K562 (cell line): ENCODE data around the gene CTSW. TPM values are rescaled to one million over a fixed set of nuclear protein-coding genes. Genes with fewer than 3 reads are reported as not detected.

Source experiments
- CHCHD3 ChIP-seq: fragments of 250-450 bp; sonication (Bioruptor Pico); IDR thresholded peaks from 2 replicates; pipeline ENCODE4 v2.1.2; 2022; ENCODE audit warnings: mild to moderate bottlenecking
- ETV5 ChIP-seq: sonication (generic); formaldehyde crosslinking; IDR thresholded peaks from 2 replicates; pipeline ENCODE4 v1.4.0; 2020; ENCODE audit warnings: low read depth, mild to moderate bottlenecking, missing genetic modification reagents
- FOXA3 ChIP-seq, 2 experiments: fragments of 450-650 bp in 1 of 2; sonication (generic) in 1 of 2; formaldehyde crosslinking; IDR thresholded peaks in 1 of 2; conservative IDR thresholded peaks in 1 of 2; 2 replicates each; pipeline versions ENCODE4 v1.4.0 to v1.8.0; 2020 to 2022; ENCODE audit warnings: mild to moderate bottlenecking in 2 of 2, missing genetic modification reagents in 1 of 2
- FOXK1 ChIP-seq: sonication (generic); formaldehyde crosslinking; IDR thresholded peaks from 2 replicates; pipeline ENCODE4 v1.8.0; 2022; ENCODE audit warnings: missing genetic modification reagents, mild to moderate bottlenecking, borderline replicate concordance
- HLTF ChIP-seq: fragments of 450-650 bp; IDR thresholded peaks from 2 replicates; pipeline ENCODE4 v1.6.1; 2016
- HNRNPH1 ChIP-seq: fragments of 200-400 bp; formaldehyde crosslinking; optimal IDR thresholded peaks from 2 replicates; pipeline ENCODE3; 2017; ENCODE audit warnings: low read depth, mild to moderate bottlenecking, low read length, moderate library complexity
- HNRNPL ChIP-seq: fragments of 200-400 bp; formaldehyde crosslinking; IDR thresholded peaks from 2 replicates; pipeline ENCODE4 v1.6.1; 2017; ENCODE audit warnings: low read depth, mild to moderate bottlenecking, low read length
- JUND ChIP-seq, 2 experiments: IDR thresholded peaks; 2 replicates in 1 of 2; 3 replicates in 1 of 2; pipeline ENCODE4 v1.6.1; 2011; ENCODE audit warnings: borderline replicate concordance in 2 of 2, low read depth in 2 of 2, low read length in 2 of 2, improper control_type of control experiment in 1 of 2, missing biosample characterization in 1 of 2, missing genetic modification characterization in 1 of 2, missing genetic modification reagents in 1 of 2
- KHSRP ChIP-seq: fragments of 450-650 bp; IDR thresholded peaks from 2 replicates; pipeline ENCODE4 v1.6.1; 2017
- L3MBTL2 ChIP-seq: fragments of 450-650 bp; IDR thresholded peaks from 2 replicates; pipeline ENCODE4 v1.6.1; 2016; ENCODE audit warnings: mild to moderate bottlenecking, moderate library complexity
- MTA1 ChIP-seq: fragments of 450-650 bp; IDR thresholded peaks from 2 replicates; pipeline ENCODE4 v1.6.1; 2017; ENCODE audit warnings: borderline replicate concordance
- NCOA1 ChIP-seq: fragments of 450-650 bp; IDR thresholded peaks from 2 replicates; pipeline ENCODE4 v1.6.1; 2016; ENCODE audit warnings: low read depth
- SAP30 ChIP-seq: fragments of 200-600 bp; sonication (generic); IDR thresholded peaks from 2 replicates; pipeline ENCODE4 v1.6.1; 2012; ENCODE audit warnings: borderline replicate concordance, low read depth, mild to moderate bottlenecking, moderate library complexity, low read length, control low read depth, inconsistent platforms; ENCODE audit not compliant: insufficient read depth, poor library complexity, severe bottlenecking
- SREBF2 ChIP-seq: sonication (generic); formaldehyde crosslinking; IDR thresholded peaks from 2 replicates; pipeline ENCODE4 v1.4.0; 2020; ENCODE audit warnings: mild to moderate bottlenecking, missing genetic modification reagents
- ZNF197 ChIP-seq: fragments of 200-800 bp; sonication (Bioruptor generic); IDR thresholded peaks from 2 replicates; pipeline ENCODE4 v1.6.1; 2016; ENCODE audit warnings: low read depth, missing genetic modification characterization, missing compliant biosample characterization
- ZNF699 ChIP-seq: fragments of 250-450 bp; sonication (Bioruptor Pico); IDR thresholded peaks from 2 replicates; pipeline ENCODE4 v1.8.0; 2021; ENCODE audit warnings: mild to moderate bottlenecking, moderate library complexity; ENCODE audit not compliant: insufficient replicate concordance
- polyA plus RNA-seq, 8 experiments: library from polyadenylated mRNA; depleted of rRNA in 4 of 8; stranded (reverse) in 5 of 8; unstranded in 3 of 8; fragments of >200 nt; fragmentation: Nextera tagmentation in 2 of 8; fragmentation: Illumina TruSeq in 1 of 8; extraction: Ambion mirVana in 2 of 8; extraction: Trizol in 1 of 8; gene quantifications; 2 replicates each; pipeline versions ENCODE4 v1.2.1 to v1.2.3, GENCODE V29; 2011 to 2014; ENCODE audit warnings: inconsistent platforms in 1 of 8, missing spikeins in 1 of 8
- total RNA-seq, 7 experiments: library from RNA; depleted of rRNA in 6 of 7; stranded (reverse); fragments of >200 nt in 6 of 7; fragmentation: Illumina TruSeq in 2 of 7; extraction: Trizol in 2 of 7; gene quantifications; 2 replicates each; pipeline versions ENCODE4 v1.2.1 to v1.2.3, GENCODE V29; 2011 to 2021; ENCODE audit warnings: low replicate concordance in 1 of 7
- TF ChIP-seq, protein P1 (sequence below): fragments of 450-650 bp; formaldehyde crosslinking; IDR thresholded peaks from 2 replicates; pipeline ENCODE4 v1.4.0; 2022; ENCODE audit warnings: missing genetic modification characterization
- TF ChIP-seq, protein P2 (sequence below): fragments of 450-650 bp; IDR thresholded peaks from one replicate; pipeline ENCODE4 v1.6.1; 2018; ENCODE audit warnings: mild to moderate bottlenecking, moderate library complexity; ENCODE audit not compliant: partially characterized antibody
- TF ChIP-seq, protein P3 (sequence below): fragments of 450-650 bp; formaldehyde crosslinking; IDR thresholded peaks from 2 replicates; pipeline ENCODE4 v1.4.0; 2020; ENCODE audit warnings: mild to moderate bottlenecking, moderate library complexity
- TF ChIP-seq, protein P4 (sequence below): fragments of 250-450 bp; sonication (Bioruptor Pico); IDR thresholded peaks from 2 replicates; pipeline ENCODE4 v1.5.0; 2020; ENCODE audit warnings: mild to moderate bottlenecking, borderline replicate concordance

Gene CTSW
- total and polyA plus RNA-seq, 9 of the 15 experiments (the other 6 are each of a cell fraction or from before 2014, with no cell fraction given), result 0.04 TPM; not detected in 8

DNA sequence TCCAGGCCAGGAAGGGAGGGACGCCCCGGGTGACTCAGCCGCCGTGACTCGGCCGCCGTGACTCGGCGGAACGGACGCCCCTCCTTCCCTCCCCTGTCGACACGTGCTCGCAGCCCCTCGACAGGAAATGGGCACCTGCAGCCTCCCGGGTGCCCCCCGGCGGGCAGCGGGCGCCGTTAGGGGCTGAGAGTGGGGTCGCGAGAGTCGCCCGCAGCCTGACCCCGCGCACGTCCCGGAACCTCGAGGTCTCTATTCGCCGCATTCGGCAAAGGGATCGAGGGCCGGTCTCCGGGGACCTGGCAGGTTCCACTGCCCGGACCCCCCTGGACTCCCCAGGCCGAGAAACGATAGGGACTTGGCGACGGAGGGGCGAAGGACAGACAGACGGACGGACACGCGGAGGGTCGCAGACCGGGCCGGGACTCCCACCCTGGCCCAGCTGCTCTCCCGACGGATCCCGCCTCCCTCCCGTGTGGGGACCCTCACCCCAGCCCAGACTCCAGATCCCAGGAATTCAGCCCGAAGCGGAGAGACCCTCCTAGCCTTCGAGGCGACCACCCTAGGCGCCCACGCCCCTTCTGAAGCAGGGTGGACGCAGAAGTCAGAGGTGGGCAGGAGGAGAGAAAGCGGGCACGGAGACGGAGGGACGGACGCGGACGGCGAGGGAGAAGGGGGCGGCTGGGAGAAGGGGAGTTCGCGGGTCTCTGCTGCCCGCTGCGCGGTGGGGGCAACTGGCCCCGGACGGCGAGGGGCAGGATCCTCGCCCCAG lies 19.9 kb downstream of the CTSW start (continued):
- TF ChIP-seq CHCHD3 (CRISPR knock-in tag) (no peak), ZNF699 (CRISPR knock-in tag) (no peak), L3MBTL2 (peak; percentile 99), HNRNPL (peak; percentile 99), NCOA1 (no peak), JUND (IDR thresholded peaks at IDR 0.05; ENCODE audit: borderline replicate concordance, low read depth, low read length) (peak; percentile 97), JUND (tag; IDR thresholded peaks at IDR 0.05; ENCODE audit: borderline replicate concordance, low read depth, low read length) (peak; percentile 93; the same call in 1 of the 3 replicates), SREBF2 (CRISPR knock-in tag) (no peak), ZNF197 (CRISPR knock-in tag) (no peak), ETV5 (peak; percentile 70), KHSRP (no peak), HLTF (no peak), FOXK1 (CRISPR knock-in tag) (peak; percentile 70; the same call in 1 of the 2 replicates), MTA1 (no peak), HNRNPH1 (peak; percentile 77), FOXA3 (CRISPR knock-in tag; conservative IDR thresholded peaks at IDR 0.05 in 1 of 2, IDR thresholded peaks at IDR 0.05 in 1 of 2) (peak in 1 of 2 experiments; percentile 62; a peak in 1 of 4 replicates), SAP30 (peak; percentile 85)
- TF ChIP-seq, protein P1, sequence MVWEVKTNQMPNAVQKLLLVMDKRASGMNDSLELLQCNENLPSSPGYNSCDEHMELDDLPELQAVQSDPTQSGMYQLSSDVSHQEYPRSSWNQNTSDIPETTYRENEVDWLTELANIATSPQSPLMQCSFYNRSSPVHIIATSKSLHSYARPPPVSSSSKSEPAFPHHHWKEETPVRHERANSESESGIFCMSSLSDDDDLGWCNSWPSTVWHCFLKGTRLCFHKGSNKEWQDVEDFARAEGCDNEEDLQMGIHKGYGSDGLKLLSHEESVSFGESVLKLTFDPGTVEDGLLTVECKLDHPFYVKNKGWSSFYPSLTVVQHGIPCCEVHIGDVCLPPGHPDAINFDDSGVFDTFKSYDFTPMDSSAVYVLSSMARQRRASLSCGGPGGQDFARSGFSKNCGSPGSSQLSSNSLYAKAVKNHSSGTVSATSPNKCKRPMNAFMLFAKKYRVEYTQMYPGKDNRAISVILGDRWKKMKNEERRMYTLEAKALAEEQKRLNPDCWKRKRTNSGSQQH (CRISPR knock-in tag), result 0 out of 2 replicates have a peak, but pooled peaks have one; percentile 20
- TF ChIP-seq, protein P2, sequence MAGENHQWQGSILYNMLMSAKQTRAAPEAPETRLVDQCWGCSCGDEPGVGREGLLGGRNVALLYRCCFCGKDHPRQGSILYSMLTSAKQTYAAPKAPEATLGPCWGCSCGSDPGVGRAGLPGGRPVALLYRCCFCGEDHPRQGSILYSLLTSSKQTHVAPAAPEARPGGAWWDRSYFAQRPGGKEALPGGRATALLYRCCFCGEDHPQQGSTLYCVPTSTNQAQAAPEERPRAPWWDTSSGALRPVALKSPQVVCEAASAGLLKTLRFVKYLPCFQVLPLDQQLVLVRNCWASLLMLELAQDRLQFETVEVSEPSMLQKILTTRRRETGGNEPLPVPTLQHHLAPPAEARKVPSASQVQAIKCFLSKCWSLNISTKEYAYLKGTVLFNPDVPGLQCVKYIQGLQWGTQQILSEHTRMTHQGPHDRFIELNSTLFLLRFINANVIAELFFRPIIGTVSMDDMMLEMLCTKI, result no peak
- TF ChIP-seq, protein P3, sequence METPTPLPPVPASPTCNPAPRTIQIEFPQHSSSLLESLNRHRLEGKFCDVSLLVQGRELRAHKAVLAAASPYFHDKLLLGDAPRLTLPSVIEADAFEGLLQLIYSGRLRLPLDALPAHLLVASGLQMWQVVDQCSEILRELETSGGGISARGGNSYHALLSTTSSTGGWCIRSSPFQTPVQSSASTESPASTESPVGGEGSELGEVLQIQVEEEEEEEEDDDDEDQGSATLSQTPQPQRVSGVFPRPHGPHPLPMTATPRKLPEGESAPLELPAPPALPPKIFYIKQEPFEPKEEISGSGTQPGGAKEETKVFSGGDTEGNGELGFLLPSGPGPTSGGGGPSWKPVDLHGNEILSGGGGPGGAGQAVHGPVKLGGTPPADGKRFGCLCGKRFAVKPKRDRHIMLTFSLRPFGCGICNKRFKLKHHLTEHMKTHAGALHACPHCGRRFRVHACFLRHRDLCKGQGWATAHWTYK (CRISPR knock-in tag), result peak; percentile 76; the same call in 1 of the 2 replicates
- TF ChIP-seq, protein P4, sequence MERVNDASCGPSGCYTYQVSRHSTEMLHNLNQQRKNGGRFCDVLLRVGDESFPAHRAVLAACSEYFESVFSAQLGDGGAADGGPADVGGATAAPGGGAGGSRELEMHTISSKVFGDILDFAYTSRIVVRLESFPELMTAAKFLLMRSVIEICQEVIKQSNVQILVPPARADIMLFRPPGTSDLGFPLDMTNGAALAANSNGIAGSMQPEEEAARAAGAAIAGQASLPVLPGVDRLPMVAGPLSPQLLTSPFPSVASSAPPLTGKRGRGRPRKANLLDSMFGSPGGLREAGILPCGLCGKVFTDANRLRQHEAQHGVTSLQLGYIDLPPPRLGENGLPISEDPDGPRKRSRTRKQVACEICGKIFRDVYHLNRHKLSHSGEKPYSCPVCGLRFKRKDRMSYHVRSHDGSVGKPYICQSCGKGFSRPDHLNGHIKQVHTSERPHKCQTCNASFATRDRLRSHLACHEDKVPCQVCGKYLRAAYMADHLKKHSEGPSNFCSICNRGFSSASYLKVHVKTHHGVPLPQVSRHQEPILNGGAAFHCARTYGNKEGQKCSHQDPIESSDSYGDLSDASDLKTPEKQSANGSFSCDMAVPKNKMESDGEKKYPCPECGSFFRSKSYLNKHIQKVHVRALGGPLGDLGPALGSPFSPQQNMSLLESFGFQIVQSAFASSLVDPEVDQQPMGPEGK (CRISPR knock-in tag), result no peak
